HCT116 (cell line): ENCODE measurements around the gene VWA5B1. TPM values are rescaled to one million over a fixed set of nuclear protein-coding genes. Genes with fewer than 3 reads are reported as not detected.
"Not testable (repeated sequence)": the region's sequence is repeated elsewhere in the genome, so short reads cannot be mapped to it uniquely, and the experiment has no call there.

Experiments
- ATAC-seq: fragments of 200-7000 bp; cut with Tn5 transposase; 2 replicates; pipeline ENCODE4 v1.9.1; 2020; ENCODE audit warnings: mild to moderate bottlenecking, moderate library complexity
- BruUV-seq: library from RNA; stranded (reverse); fragments of 400-500 nt; replicated peaks from 2 replicates; lab custom pipeline; 2021; lab: Mats Ljungman, UMichigan
- CTCF ChIA-PET: fragments of 300-600 bp; sonication (Branson Sonifier 250); formaldehyde crosslinking; loops from one replicate; lab custom pipeline; 2021; ENCODE audit warnings: antibody characterized with exemption; lab: Charles Lee
- POLR2A ChIA-PET: fragments of 300-600, 350-600 bp; sonication (Branson Sonifier 250); formaldehyde crosslinking; loops from one replicate; lab custom pipeline; 2021; ENCODE audit warnings: antibody characterized with exemption; lab: Charles Lee
- RAD21 ChIA-PET, 2 experiments: fragments of 300-600 bp; sonication (Branson Sonifier 250); formaldehyde crosslinking; loops; one replicate each; lab custom pipeline; 2023; ENCODE audit warnings: low total read pairs in 2 of 2; ENCODE audit not compliant: uncharacterized antibody in 2 of 2, unreplicated experiment in 2 of 2, low non-redundant PET in 1 of 2; lab: Charles Lee
- DNase-seq: peaks from one replicate; pipeline ENCODE4 v3.0.0-alpha.2; 2010; ENCODE audit warnings: low read depth, low spot score
- H2AFZ ChIP-seq: fragments of 200-600 bp; shearing (Covaris generic), sonication (generic); 2 replicates; pipeline ENCODE4 v1.6.1; 2017; ENCODE audit warnings: low read depth, mixed run types, mixed read lengths, antibody characterized with exemption, low read length; ENCODE audit not compliant: poor library complexity, severe bottlenecking
- H3K27ac ChIP-seq: 2 replicates; pipeline ENCODE4 v1.5.1; 2012; ENCODE audit warnings: low read depth, low read length
- H3K27me3 ChIP-seq: fragments of 200-600 bp; sonication (generic); 2 replicates; pipeline ENCODE4 v1.6.1; 2016; ENCODE audit warnings: mixed run types, low read length, mixed read lengths; ENCODE audit not compliant: insufficient read depth
- H3K36me3 ChIP-seq, 2 experiments: fragments of 200-500 bp in 1 of 2; fragments of 200-600 bp in 1 of 2; sonication (Bioruptor generic) in 1 of 2; sonication (generic) in 1 of 2; 2 replicates each; pipeline versions ENCODE4 v1.5.1 to v1.6.1; 2014 to 2016; ENCODE audit warnings: low read length in 2 of 2, inconsistent platforms in 1 of 2, mixed read lengths in 1 of 2, mixed run types in 1 of 2; ENCODE audit not compliant: insufficient read depth in 2 of 2, control insufficient read depth in 1 of 2
- H3K4me1 ChIP-seq, 2 experiments: fragments of 200-600 bp in 1 of 2; sonication (generic) in 1 of 2; 2 replicates each; pipeline versions ENCODE4 v1.5.1 to v1.6.1; 2012 to 2017; ENCODE audit warnings: low read length in 2 of 2, inconsistent platforms in 1 of 2, mild to moderate bottlenecking in 1 of 2, mixed read lengths in 1 of 2, mixed run types in 1 of 2, moderate library complexity in 1 of 2; ENCODE audit not compliant: insufficient read depth in 2 of 2, control insufficient read depth in 1 of 2
- H3K4me2 ChIP-seq: fragments of 200-600 bp; sonication (generic); 2 replicates; pipeline ENCODE4 v1.6.1; 2017; ENCODE audit warnings: mixed run types, low read length, mixed read lengths
- H3K4me3 ChIP-seq, 2 experiments: fragments of 200-600 bp in 1 of 2; sonication (generic) in 1 of 2; replicated peaks in 1 of 2; 2 replicates each; pipeline ENCODE4 v1.5.1; 2011 to 2016; ENCODE audit warnings: low read length in 2 of 2, control low read depth in 1 of 2, low read depth in 1 of 2, mild to moderate bottlenecking in 1 of 2, mixed read lengths in 1 of 2, mixed run types in 1 of 2
- H3K79me2 ChIP-seq: fragments of 200-600 bp; sonication (generic); 2 replicates; pipeline ENCODE4 v1.6.1; 2017; ENCODE audit warnings: mild to moderate bottlenecking, mixed run types, low read length, moderate library complexity, mixed read lengths; ENCODE audit not compliant: insufficient read depth
- H3K9ac ChIP-seq: fragments of 200-600 bp; sonication (generic); 2 replicates; pipeline ENCODE4 v1.6.1; 2016; ENCODE audit warnings: low read length, mixed read lengths
- H3K9me2 ChIP-seq: fragments of 200-600 bp; sonication (generic), shearing (Covaris generic); 2 replicates; pipeline ENCODE4 v1.6.1; 2017; ENCODE audit warnings: mixed run types, mild to moderate bottlenecking, moderate library complexity; ENCODE audit not compliant: insufficient read depth
- H3K9me3 ChIP-seq, 2 experiments: fragments of 200-500 bp in 1 of 2; fragments of 200-600 bp in 1 of 2; sonication (Bioruptor generic) in 1 of 2; sonication (generic) in 1 of 2; 2 replicates each; pipeline ENCODE4 v1.6.1; 2014 to 2017; ENCODE audit warnings: low read length in 2 of 2, mixed read lengths in 2 of 2, inconsistent platforms in 1 of 2, low read depth in 1 of 2, mild to moderate bottlenecking in 1 of 2, mixed run types in 1 of 2, moderate library complexity in 1 of 2; ENCODE audit not compliant: control insufficient read depth in 1 of 2, insufficient read depth in 1 of 2
- H4K20me1 ChIP-seq: fragments of 200-600 bp; sonication (generic), shearing (Covaris generic); 2 replicates; pipeline ENCODE4 v1.6.1; 2017; ENCODE audit warnings: mixed run types, mild to moderate bottlenecking, moderate library complexity; ENCODE audit not compliant: insufficient read depth
- CBX3 ChIP-seq: IDR thresholded peaks from 2 replicates; pipeline ENCODE4 v1.6.1; 2012; ENCODE audit warnings: low read depth
- CTCF ChIP-seq, 3 experiments: fragments of 200-600 bp in 1 of 3; sonication (generic) in 1 of 3; IDR thresholded peaks in 2 of 3; conservative IDR thresholded peaks in 1 of 3; 2 replicates each; pipeline ENCODE4 v1.5.1; 2012 to 2017; ENCODE audit warnings: low read depth in 2 of 3, low read length in 2 of 3, antibody characterized with exemption in 1 of 3, borderline replicate concordance in 1 of 3, control low read depth in 1 of 3, mild to moderate bottlenecking in 1 of 3, mixed read lengths in 1 of 3, mixed run types in 1 of 3, moderate library complexity in 1 of 3; ENCODE audit not compliant: insufficient read depth in 1 of 3
- EGR1 ChIP-seq: IDR thresholded peaks from 2 replicates; pipeline ENCODE4 v1.6.1; 2012; ENCODE audit warnings: low read depth
- ELF1 ChIP-seq: IDR thresholded peaks from 2 replicates; pipeline ENCODE4 v1.6.1; 2012; ENCODE audit warnings: low read depth, borderline replicate concordance
- EZH2 ChIP-seq: fragments of 200-600 bp; sonication (generic); IDR thresholded peaks from 2 replicates; pipeline ENCODE4 v1.6.1; 2017; ENCODE audit warnings: antibody characterized with exemption, mixed run types
- FOSL1 ChIP-seq: IDR thresholded peaks from 2 replicates; pipeline ENCODE4 v1.6.1; 2012; ENCODE audit warnings: low read depth
- MAX ChIP-seq: IDR thresholded peaks from 2 replicates; pipeline ENCODE4 v1.6.1; 2012
- POLR2A ChIP-seq: IDR thresholded peaks from 2 replicates; pipeline ENCODE4 v1.7.0; 2011; ENCODE audit warnings: borderline replicate concordance; ENCODE audit not compliant: insufficient read depth, insufficient read length; ENCODE audit errors: extremely low read depth
- REST ChIP-seq: IDR thresholded peaks from 2 replicates; pipeline ENCODE4 v1.6.1; 2012; ENCODE audit warnings: low read depth
- SIN3A ChIP-seq: IDR thresholded peaks from 2 replicates; pipeline ENCODE4 v1.6.1; 2012; ENCODE audit warnings: low read depth
- SP1 ChIP-seq: IDR thresholded peaks from 2 replicates; pipeline ENCODE4 v1.6.1; 2012; ENCODE audit warnings: low read depth
- SRF ChIP-seq: IDR thresholded peaks from 2 replicates; pipeline ENCODE4 v1.6.1; 2012; ENCODE audit warnings: low read depth
- ZNF274 ChIP-seq: fragments of 200-500 bp; sonication (Bioruptor generic); IDR thresholded peaks from 2 replicates; pipeline ENCODE4 v1.6.1; 2014; ENCODE audit warnings: mild to moderate bottlenecking, low read depth, low read length, inconsistent platforms
- intact Hi-C: fragments of 100-400 bp; cut with micrococcal nuclease; formaldehyde crosslinking; loops from 2 replicates; pipeline ENCODE4 v1.10.0; 2022
- total RNA-seq: library from RNA; stranded (reverse); gene quantifications from one replicate; pipeline ENCODE4 v1.2.1, GENCODE V29; 2021; ENCODE audit not compliant: unreplicated experiment

VWA5B1 gene
- total RNA-seq, 1 experiment from 2014 or later = not detected

GRCh38 chr1:20287696-20288095 lies 3.0 kb upstream of the VWA5B1 start:
- H3K27ac ChIP-seq, POLR2A ChIA-PET, H3K79me2 ChIP-seq, RAD21 ChIA-PET, DNase-seq, H2AFZ ChIP-seq, intact Hi-C loops, H3K4me2 ChIP-seq, CTCF ChIA-PET, H3K9me3 ChIP-seq, H3K36me3 ChIP-seq, H4K20me1 ChIP-seq, H3K4me3 ChIP-seq, H3K4me1 ChIP-seq, BruUV-seq, H3K9ac ChIP-seq, H3K9me2 ChIP-seq, ATAC-seq: not testable (repeated sequence)
- H3K27me3 ChIP-seq = peaks cover 29% of the 10 kb centered on the region

GRCh38 chr1:20291645-20292084 lies 990 bp downstream of the VWA5B1 start:
- H4K20me1 ChIP-seq = no peaks in the 10 kb centered on the region
- CTCF ChIA-PET = no interaction called here
- intact Hi-C loops = no loop called here
- H3K9me3 ChIP-seq = no peaks in the 10 kb centered on the region
- ATAC-seq (no peak), DNase-seq (no peak)
- peaks cover 26% of the 10 kb centered on the region for H3K27me3 ChIP-seq
- no peaks in the 10 kb centered on the region for H3K4me1 ChIP-seq
- no peak overlapping the region for H2AFZ ChIP-seq
- no peaks in the 10 kb centered on the region for H3K79me2 ChIP-seq
- RAD21 ChIA-PET = no interaction called here
- POLR2A ChIA-PET = no interaction called here
- H3K4me3 ChIP-seq = no peak overlapping the region
- H3K9ac ChIP-seq = no peak overlapping the region
- H3K9me2 ChIP-seq = no peaks in the 10 kb centered on the region
- no TSS peak for BruUV-seq
- no peak overlapping the region for H3K4me2 ChIP-seq
- H3K27ac ChIP-seq = no peak overlapping the region
- TF ChIP-seq EGR1 (no peak), MAX (no peak), SIN3A (no peak), ZNF274 (no peak), REST (no peak), EZH2 (no peak), CTCF (IDR thresholded peaks at IDR 0.05 in 2 of 3, conservative IDR thresholded peaks at IDR 0.05 in 1 of 3; ENCODE audit: borderline replicate concordance in 1 of 3, insufficient read depth in 1 of 3, low read depth in 2 of 3, low read length in 2 of 3) (no peak), FOSL1 (no peak), CBX3 (no peak), ELF1 (no peak), POLR2A (no peak), SRF (no peak), SP1 (no peak)
- no peaks in the 10 kb centered on the region for H3K36me3 ChIP-seq
